Measurements from ENCODE around the gene NDUFB5.

DNA sequence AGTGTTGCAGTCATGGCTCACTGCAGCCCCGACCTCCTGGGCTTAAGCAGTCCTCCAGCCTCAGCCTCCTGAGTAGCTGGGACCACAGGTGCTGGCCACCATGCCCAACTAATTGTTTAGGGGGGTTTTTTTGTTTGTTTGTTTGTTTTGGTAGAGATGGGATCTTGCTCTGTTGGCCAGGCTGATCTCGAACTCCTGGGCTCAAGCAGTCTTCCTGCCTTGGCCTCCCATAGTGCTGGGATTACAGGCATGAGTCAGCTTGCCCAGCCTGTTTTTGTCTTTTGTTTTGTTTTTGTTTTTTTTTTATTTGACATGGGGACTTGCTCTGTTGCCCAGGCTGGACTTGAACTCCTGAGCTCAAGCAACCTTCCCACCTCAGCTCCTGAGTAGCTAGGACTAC, 17.4 kb downstream of the NDUFB5 start:
- TF ChIP-seq, protein P1, sequence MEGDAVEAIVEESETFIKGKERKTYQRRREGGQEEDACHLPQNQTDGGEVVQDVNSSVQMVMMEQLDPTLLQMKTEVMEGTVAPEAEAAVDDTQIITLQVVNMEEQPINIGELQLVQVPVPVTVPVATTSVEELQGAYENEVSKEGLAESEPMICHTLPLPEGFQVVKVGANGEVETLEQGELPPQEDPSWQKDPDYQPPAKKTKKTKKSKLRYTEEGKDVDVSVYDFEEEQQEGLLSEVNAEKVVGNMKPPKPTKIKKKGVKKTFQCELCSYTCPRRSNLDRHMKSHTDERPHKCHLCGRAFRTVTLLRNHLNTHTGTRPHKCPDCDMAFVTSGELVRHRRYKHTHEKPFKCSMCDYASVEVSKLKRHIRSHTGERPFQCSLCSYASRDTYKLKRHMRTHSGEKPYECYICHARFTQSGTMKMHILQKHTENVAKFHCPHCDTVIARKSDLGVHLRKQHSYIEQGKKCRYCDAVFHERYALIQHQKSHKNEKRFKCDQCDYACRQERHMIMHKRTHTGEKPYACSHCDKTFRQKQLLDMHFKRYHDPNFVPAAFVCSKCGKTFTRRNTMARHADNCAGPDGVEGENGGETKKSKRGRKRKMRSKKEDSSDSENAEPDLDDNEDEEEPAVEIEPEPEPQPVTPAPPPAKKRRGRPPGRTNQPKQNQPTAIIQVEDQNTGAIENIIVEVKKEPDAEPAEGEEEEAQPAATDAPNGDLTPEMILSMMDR (optimal IDR thresholded peaks at IDR 0.05 in 1 of 3, IDR thresholded peaks at IDR 0.05 in 1 of 3, conservative IDR thresholded peaks at IDR 0.05 in 1 of 3; ENCODE audit: extremely low read depth in 1 of 3, insufficient read depth in 2 of 3, low read length in 3 of 3): no peak
- TF ChIP-seq EZH2 (IDR thresholded peaks at IDR 0.05; ENCODE audit: low read length): no peak

Measured in keratinocyte (primary cell).